GM19351 (cell line): ENCODE measurements around the gene CROCC2.

Experiments used
- ATAC-seq: cut with Tn5 transposase; IDR thresholded peaks from one replicate; pipeline ENCODE4 v1.9.1; 2021; ENCODE audit warnings: mild to moderate bottlenecking, moderate library complexity; ENCODE audit not compliant: unreplicated experiment

CROCC2 gene

DNA sequence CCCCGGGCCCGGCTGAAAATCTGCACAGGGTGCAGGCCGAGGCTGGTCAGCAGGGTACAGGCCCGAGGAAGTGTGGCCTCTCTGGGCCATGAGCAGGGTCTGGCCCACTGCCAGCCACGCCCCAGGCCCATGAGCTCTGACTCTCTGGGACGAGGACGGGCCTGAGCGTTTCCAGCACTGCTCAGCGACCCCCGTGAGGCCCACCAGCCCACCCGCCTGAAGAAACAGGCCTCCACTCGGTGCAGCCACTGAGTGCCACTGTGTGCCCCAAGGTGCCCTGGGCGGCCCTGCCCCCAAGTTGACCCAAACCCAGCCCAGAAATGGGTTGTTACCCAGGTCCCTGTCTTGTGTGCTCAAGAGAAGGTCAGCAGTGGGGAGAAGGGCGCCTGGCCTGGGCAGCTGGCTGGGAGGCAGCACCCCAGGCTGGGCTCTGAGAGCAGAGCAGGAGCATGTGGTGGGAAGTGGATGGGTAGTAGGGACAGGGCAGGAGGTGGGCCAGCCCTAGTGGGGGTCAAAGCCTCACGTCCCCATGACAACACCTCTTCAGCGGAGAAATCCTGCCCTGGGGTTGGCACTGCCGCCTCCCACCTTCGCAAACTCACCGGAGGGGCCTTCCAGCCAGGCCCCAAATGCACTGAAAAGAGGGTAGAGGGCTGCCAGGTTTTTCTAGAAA lies 90.2 kb downstream of the CROCC2 start:
- no peak for ATAC-seq

DNA sequence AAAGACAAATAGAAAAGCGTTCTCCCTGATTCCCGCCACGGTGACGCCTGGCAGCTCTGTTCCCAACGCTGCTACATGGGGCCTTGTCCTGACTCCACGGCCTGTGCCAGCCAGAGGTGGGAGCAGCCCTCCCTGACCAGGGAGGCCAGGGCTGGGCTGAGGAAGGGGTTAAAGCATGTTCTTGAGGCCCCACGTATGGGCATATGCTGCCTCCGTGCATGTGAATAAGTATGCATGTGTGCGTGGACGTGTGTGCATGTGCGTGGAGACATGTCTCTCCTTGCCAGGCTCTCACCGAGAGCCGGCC lies 90.7 kb downstream of the CROCC2 start:
- ATAC-seq = no peak

DNA sequence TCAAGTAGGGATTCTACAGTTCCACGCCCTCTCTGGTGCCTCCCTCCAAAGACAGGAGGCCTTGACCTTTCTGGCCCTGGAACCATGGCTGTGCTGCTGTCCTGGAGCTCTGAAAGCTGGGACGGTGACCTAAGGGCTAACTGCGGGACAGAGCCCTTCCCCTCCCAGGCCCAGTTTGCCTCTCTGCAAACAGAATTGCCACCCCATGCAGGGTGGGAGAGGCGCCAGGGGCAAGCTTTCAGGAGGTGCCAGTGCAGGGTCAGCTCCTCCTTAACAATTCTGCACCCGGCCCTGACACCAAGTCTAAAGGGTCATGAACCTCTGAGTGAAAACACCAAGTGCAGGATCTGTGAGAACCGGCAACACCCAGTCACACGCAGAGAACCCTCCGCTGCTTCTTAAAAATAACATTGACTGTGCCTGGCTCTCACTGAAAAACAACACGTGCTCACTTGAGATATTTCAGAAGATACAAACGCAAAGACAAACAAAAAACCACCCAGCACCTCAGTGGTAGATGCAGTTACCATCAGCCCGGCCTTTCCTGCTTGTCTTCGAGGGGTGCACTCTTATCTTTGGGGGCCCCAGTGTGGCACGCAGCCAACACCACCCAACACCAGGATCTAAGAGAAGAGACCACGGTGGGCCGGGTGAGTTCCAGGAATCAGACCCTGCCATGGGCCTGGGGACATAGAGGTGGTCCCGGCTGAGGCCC lies 91.2 kb downstream of the CROCC2 start:
- ATAC-seq = no peak

DNA sequence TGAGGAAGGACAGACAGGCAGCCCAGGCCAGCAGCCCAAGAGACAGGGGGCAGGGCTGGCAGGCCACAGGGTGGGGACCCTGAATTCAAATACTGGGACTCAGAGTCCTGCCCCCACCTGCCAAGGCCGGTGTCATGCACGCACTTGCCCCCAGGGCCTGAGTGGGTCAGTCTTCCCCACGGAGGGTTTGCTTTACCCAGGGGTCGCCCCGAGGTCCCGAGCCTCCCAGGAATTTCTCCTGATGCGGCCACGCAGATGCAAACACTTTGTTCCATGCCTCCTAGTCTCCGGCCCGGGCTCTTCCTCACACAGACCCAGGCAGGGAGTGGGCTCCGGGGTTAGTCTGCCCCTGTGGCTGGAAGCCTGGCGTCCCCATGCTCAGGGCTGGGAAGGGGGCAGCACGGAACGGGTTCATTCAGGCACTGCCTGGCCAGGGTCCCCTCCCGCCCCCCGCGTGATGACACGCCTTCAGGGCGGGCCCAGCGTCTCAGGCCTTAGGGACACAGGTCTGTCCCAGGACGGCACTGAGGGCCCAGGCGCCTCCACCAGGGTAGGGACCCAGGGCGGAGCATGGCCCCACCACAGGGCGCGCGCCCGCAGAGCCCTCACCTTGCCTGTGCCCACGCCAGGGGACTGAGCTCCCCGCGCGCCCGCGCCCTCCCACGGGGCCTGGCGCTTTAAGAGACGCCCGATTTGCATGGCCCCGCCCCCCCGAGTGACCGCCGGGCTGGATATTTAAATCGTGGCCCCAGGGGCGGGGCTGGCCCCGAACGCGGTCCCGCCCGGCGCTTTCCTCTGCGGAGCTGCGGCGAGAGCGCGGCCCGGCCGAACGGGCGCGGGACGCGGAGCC lies 91.9 kb downstream of the CROCC2 start, which contains the start of gene SNED1:
SNED1 (plus strand) TSS at position 763 of the 850 bp plus-strand sequence. CDS start 220 bp downstream, outside the sequence.
- ATAC-seq = no peak

DNA sequence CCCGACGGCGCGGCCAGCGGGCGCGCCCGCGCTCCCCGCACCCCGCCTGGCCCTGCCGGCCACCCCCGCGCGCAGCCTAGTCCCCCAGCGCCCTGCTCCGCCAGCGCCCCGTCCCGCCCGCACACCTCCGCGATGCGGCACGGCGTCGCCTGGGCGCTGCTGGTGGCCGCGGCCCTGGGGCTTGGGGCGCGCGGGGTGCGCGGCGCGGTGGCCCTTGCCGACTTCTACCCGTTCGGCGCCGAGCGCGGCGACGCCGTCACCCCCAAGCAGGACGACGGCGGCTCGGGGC lies 92.5 kb downstream of the CROCC2 start:
- ATAC-seq = no peak

DNA sequence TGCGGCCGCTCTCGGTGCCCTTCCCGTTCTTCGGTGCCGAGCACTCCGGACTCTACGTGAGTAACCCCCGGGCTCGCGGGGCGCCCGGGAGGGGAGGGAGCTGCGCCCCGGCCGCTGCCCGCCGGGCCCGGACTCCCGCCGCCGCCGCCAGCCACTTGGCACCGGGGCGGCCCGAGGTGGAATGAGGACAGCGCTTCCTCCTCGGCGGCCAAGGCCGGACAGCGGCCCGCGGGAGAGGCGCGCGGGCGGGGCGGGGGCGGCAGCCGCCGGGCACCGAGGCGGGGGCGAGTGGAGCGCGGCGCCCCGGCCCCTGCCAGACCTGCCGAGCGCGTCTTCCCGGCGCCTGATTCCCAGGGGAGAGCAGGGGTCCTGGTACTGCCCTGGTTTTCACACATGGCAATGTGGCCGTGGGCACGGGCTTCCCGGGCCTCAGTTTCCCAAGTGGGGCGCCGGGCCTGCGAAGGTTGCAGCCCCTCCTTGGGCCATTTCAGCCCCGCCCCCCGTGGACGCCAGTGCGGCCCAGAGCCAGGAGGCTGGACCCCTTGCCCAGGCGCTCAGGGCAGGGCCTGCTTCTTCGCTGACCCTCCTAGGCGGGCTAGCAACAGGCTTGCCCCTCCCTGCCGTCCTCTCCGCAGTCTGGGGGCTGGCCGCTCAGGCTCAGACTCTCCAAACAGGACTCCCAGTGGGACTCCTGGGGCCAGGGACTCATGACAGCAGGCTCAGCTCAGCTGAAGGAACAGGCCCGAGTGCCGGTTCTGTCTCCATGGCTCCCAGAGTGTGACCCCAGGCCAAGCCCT lies 93.1 kb downstream of the CROCC2 start:
- no peak for ATAC-seq

DNA sequence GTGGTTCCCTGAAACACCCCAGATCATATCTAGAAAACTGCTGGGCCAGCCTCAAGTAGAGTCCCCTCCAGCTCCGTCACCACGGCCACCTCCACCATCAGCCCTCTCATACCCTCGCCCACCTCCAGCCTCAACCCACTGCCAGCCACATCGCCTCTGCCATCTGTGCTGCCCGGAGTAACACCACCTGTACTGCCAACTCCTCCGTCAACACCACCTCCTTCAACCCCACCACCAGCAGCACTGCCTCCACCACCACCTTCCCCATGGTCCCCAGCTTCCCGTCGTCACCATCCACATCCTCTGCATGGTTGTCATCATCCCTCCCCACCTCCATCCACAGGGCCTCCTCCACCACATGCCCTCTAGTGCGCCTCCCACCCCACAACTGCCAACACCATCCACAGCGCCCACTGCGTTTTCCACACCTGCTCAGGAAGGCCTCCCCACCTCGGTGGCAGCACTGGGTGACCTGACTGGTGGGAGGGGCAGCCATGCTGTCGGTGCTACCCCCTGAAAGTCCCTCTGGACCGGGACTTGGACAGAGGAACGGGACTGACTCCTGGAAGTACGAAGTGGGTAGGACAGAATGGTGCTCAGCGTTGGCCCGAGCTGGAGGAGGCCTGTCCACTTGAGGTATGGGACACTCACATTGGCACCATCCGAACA lies 93.9 kb downstream of the CROCC2 start:
- ATAC-seq = no peak

DNA sequence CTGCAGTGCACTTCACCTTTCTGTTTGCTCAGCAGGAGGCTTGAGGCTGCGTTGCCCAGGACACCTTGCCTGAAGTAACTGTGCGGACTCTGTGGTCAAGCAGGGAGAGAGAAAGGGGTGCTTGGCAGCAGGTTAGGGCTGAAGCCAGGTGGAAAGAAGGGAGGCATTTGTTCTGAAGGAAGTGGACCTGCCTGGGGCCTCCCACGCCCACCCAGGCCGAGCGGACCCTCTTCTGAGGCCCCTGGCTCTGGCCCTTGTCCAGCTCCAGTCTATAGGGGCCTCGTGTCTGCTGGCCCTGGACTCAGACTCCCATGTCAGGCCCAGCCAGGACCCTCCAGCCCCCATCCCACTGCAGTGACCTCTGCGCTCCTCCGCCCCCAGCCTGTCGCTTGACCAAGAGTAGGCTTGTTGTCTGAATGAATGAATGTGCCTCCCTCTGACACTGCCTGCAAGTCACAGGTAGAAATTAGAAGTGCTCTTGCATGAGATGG lies 94.7 kb downstream of the CROCC2 start:
- no peak for ATAC-seq

DNA sequence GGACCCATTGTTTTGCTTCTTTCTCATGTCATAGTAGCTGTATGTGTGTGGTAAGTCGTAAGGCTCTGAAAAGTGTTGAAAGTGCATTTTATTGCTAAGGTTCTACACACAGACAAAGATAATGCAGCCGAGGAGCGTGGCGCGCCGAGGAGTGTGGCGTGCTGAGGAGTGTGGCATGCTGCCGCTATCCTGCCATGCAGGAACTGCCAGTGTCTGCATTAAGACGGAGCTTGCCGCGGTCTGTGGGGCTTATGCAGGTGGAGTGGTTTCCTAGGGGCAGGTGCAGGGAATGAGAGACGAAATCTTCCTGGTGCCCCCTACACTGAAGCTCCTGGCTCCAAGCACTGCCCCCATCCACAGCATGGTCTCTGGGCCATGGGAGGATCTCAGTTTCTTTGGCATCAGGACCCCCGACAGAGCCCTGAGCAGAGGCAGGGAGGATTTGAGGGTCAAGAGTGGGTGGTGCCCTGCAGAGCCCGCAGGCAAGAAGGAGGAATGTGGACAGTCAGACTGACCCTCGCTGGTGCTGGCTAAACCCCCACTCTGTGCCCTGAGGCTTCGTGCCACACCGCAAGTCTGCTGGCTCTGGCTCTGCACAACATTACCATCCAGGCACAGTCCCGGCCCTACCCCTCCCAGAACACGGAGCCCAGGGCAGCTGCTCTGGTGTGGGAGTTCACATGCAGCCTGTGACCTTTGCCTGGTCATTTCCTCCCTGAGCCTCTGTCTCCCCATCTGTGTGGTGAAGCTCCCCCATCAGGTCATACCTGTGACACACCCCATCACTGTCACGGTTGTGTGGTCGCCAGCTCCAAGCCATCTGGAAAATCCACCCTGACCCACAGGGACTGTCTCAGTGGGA lies 95.5 kb downstream of the CROCC2 start:
- ATAC-seq = no peak

DNA sequence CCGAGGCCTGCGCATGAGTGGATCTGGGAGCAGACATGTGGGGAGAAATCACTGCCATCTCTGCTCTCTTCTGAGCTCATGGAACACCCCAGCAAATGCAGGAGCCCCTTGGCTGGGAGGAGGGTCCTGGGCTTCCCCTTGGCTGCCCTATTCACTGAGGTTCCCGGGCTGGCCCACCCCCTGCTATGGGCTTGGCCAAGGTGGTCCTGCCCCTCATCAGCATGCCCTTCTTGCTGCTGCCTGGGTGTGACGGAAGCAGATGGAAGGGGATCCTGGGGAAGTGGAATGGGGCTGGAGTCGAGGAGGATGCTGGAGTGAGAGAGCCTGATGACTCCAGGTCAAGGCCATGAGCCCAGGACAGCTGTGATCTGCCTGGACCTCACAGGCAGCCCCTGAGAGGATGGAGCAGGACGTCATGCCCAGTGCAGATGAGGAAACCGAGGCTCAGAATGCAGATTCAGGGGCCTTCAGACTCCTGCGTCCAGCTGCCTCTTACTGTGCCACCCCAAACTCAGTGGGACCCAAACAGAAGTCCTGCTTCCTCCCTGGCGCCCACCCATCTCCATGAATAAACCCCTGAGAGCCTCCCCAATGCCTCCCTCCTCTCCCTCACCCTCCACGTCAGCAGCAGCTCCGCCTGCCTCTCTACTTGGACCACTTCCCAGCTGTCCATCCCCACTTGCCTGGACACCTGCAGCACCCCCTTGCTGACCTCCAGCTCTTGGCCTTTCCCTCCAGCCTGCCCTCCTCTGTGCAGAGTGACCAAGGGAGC lies 96.3 kb downstream of the CROCC2 start:
- ATAC-seq = no peak

DNA sequence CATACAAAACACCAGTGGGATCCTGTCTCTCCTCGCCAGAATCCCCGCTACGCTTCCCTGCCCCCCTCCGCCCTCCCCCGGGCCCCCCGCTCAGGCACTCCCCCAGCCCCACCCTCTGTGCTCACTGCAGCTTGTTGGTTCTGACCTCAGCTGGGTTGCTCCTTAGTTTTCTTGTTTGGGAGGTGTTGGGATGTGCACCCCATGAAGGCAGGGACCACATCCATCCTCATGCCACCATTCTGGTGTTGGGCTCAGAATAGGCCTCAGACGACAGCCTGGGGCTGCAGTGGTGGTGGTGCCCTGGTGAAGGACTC lies 96.9 kb downstream of the CROCC2 start:
- no peak for ATAC-seq

DNA sequence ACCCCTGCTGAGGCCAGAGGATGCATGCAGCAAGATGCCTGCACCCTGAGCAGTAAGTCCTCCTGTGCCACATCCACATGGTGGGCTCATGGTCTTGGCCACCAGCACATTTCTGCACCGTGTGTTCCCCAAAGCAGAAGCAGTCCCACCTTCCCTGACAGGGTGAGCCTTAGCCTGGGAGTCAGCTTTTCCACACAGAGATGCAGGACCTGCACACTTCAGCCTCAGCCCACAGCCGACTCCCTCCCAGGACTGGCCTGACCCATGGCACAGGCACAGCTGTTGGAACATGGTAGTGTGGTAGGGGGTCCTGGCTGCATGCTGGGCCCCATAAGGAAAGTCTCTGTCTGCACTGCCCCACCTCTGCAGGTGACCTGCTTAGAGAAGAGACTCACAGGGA lies 97.2 kb downstream of the CROCC2 start:
- no peak for ATAC-seq

DNA sequence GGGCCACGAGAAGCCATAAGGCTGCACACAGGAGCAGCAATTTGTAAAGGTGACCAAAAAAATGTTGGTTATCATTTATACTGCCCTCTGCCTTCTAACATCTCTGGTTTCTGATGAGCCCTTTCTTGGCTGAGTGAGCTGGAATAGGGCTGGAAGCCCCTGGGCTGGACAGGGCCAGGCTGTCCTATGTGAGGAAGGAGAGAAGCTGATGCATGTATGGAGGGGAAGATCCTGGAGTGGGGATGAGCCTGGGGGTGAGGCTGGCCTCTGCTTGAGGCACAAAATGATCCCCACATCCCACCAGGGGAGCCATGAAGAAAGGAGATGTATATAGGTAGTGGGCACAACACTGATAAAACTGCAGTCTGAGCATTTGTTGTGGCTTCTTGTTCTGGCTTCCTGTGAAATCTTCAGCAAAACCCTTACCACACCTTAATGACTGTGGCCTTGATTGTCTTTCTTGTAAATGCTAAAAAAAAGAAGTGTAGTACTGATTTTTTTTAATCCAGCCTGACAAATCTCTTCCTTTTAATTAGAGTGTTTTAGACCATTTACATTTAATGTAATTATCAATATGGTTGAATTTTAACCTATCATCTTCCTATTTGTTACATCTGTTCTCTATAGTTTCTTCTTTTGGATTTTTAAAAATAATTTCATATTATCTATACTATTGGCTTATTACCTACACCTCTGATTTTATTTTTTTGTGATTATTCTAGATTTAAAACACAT lies 97.9 kb downstream of the CROCC2 start:
- ATAC-seq = no peak

DNA sequence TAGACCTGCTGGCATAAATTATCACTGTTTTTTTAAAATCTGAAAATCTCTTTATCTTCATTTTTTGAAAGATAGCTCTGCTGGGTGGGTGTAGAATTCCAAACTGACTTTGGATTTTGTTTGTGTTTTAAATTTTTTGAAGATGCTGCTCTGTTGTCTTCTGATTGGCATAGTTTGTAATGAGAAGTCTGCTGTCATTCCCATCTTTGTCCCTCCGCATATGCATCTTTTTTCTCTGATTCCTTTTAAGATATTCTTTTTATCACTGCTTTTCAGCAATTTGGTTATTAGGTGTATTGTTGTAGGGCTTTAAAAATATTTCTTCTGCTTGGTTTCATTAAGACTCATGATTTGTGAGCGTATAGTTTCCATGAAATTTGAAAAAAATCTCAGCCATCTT lies 99.4 kb downstream of the CROCC2 start:
- no peak for ATAC-seq

DNA sequence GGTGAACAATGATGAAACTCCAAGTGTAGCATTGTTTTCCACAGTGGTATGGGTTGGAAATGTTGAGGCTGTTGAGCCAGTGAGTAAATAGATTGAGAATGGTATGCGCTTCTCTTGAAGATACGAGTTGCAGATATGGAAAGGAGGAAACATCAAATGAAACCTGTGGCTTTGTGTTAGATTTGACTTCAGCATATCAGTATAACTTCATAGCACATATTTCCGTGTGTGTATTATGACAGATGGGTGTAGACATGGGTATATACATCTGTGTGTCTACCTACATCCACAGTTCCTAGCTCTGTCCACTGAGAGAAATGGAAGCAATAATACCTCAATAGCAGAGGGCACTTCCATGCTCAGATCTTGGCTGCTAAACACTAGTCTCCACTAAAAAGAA lies 100.3 kb downstream of the CROCC2 start:
- no peak for ATAC-seq

DNA sequence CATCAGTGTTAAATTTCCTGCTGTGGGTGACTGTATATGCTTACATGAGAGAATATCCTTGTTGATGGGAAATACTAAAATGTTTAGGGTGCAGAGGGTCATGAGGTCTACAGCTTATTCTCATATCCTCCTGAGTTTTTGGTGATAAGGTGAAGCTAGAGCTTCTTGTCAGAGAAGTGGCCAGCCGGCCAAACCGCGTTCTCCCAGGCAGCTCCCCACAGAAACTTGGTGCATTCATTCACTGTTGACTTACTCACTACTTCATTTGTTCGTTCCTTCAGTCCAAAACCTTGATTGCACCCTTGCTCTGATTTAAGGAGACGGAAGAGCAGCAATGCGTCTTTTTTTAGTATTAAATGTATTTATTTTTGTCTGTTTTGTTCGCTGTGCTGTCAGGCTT lies 101.0 kb downstream of the CROCC2 start:
- no peak for ATAC-seq

DNA sequence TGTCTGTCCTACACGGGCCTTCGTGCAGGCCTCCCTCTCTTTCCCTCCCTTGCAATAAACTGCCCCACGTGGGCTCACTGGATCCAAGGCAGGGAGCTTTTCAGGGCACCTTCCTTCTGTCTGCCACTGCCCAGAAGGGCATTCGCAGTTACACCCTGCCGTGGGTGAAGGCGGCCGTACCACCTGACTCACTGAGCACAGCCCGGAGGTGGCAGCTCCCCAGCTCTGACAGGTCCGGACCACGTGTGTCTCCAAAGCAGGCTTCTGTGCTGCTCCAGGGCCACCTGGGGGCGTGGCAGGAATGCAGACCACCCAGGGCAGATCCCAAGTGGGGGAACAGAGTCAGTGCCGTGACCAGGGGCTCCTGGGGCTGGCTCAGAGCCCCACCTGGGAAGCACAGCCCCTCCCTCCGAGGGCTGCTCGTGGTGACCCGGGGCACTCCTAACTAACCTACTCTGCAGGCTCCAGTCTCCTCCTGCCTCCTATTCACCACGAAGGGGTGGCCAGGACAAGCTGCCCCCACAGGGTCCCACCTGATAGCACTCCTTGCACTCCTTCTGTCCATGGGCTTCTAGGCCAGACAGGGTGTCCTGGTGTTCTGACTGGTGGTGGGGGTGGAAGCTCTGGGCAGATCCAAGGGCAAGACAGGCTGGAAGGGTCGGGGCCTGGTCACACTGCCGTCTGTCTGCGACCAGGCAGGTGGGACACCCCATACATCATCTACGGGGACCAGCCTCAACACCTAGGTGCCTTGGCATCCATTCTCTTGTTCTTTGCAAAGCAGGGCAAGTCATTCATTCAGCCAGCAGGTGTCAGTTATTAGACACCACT lies 102.0 kb downstream of the CROCC2 start:
- ATAC-seq = no peak

DNA sequence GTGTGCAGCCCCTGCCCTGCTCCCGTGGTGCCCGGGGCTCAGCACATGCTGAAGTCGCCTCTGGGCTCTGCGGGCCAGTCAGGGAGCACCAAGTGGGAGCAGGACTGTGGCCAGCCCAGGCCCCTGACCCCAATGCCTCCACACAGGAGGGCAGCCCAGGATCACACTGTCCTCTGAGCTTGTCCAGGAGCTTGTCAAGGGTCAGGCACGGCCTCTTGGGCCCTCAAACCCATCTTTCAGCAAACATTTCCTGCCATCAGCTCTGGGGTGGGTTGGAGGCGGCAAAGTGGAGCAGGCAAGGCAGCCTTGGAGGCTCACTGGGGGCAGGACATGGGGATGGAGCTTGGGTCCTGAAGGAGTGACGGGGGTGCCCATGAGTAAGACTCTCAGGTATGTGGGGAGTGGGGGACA lies 102.6 kb downstream of the CROCC2 start:
- ATAC-seq = no peak
